ENCODE measurements around the gene APLN.

DNA sequence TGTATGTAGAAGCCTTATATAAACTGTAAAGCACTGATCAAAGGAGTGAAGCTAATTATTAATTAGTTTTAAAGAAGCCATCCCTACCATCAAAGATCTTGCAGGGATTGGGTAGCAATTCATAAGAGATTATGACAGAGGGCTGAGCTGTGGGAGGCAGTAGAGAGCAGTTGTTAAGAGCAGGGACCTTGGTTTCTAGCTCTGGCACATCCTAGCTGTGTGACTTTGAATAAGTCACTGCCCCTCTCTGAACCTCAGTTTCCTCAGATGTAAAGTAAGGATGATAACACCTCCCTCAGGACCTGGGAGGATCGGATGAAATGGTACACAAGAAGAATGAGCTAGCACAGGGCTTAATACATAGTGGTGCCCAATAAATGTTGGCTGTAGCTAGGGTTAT, 45.4 kb downstream of the APLN start:
- TF ChIP-seq CTCF (IDR thresholded peaks at IDR 0.05; ENCODE audit: low read depth, low read length): 0 out of 2 replicates have a peak, but pooled peaks have one; percentile 26
- TF ChIP-seq EZH2phosphoT487 (IDR thresholded peaks at IDR 0.05; ENCODE audit: low read depth): no peak
